A549 (cell line): ENCODE results near the gene ABCB9. TPM values are rescaled to one million over a fixed set of nuclear protein-coding genes. Genes with fewer than 3 reads are reported as not detected.

Experiments
- ATAC-seq, 2 experiments: fragments of 200-7000 bp in 1 of 2; fragments of >200 bp in 1 of 2; cut with Nextera tagmentation in 1 of 2; cut with Tn5 transposase in 1 of 2; 3 replicates each; pipeline versions ENCODE4 v1.8.0 to v1.9.1; 2018 to 2020; ENCODE audit warnings: mild to moderate bottlenecking in 1 of 2, moderate library complexity in 1 of 2
- CTCF ChIA-PET: fragments of 300-600 bp; sonication (Branson Sonifier 250); formaldehyde crosslinking; extraction: SDS; loops from one replicate; lab custom pipeline; 2021; ENCODE audit warnings: antibody characterized with exemption, inconsistent platforms; lab: Yijun Ruan, JAX
- POLR2A ChIA-PET: fragments of 350-600 bp; formaldehyde crosslinking; extraction: SDS; loops from one replicate; lab custom pipeline; 2021; ENCODE audit warnings: antibody characterized with exemption, inconsistent platforms; lab: Yijun Ruan, JAX
- DNase-seq, 2 experiments: peaks; one replicate each; pipeline versions ENCODE4 v3.0.0 to v3.0.0-alpha.2; 2011 to 2016; ENCODE audit warnings: low read depth in 1 of 2, low spot score in 1 of 2
- FAIRE-seq: peaks from 2 replicates; lab custom pipeline; 2011; peaks lifted over from hg19 to GRCh38; lab: Jason Lieb, UNC
- H3K27ac ChIP-seq, 2 experiments: fragments of >200 bp; sonication (Bioruptor Twin); formaldehyde crosslinking; 3 replicates each; pipeline ENCODE4 v1.5.1; 2016 to 2017
- H3K4me1 ChIP-seq: fragments of >200 bp; sonication (Bioruptor Twin); formaldehyde crosslinking; 3 replicates; pipeline ENCODE4 v1.6.1; 2016
- H3K4me2 ChIP-seq: fragments of >200 bp; sonication (Bioruptor Twin); formaldehyde crosslinking; 3 replicates; pipeline ENCODE4 v1.6.1; 2016
- H3K4me3 ChIP-seq: fragments of >200 bp; sonication (Bioruptor Twin); formaldehyde crosslinking; 3 replicates; pipeline ENCODE4 v1.5.1; 2016
- H3K9me3 ChIP-seq: fragments of >200 bp; sonication (Bioruptor Twin); formaldehyde crosslinking; 3 replicates; pipeline ENCODE4 v1.6.1; 2016
- ATOH8 ChIP-seq: fragments of 250-450 bp; sonication (Bioruptor Pico); IDR thresholded peaks from 2 replicates; pipeline ENCODE4 v1.5.0; 2020; ENCODE audit warnings: low read depth, mild to moderate bottlenecking, moderate library complexity
- BCL3 ChIP-seq: fragments of >200 bp; sonication (Bioruptor Twin); formaldehyde crosslinking; IDR thresholded peaks from 3 replicates; pipeline ENCODE4 v1.6.1; 2016
- CBX2 ChIP-seq: fragments of 200-600 bp; sonication (generic); IDR thresholded peaks from 2 replicates; pipeline ENCODE4 v1.6.1; 2016; ENCODE audit warnings: low read depth, mild to moderate bottlenecking, borderline replicate concordance
- CBX8 ChIP-seq: fragments of 200-600 bp; sonication (generic); IDR thresholded peaks from 2 replicates; pipeline ENCODE4 v1.6.1; 2016
- CEBPB ChIP-seq, 2 experiments: fragments of >200 bp in 1 of 2; sonication (Bioruptor Twin) in 1 of 2; formaldehyde crosslinking in 1 of 2; IDR thresholded peaks; 2 replicates each; pipeline ENCODE4 v1.6.1; 2012 to 2016
- CHD4 ChIP-seq: fragments of 200-600 bp; sonication (generic); IDR thresholded peaks from 2 replicates; pipeline ENCODE4 v1.6.1; 2016; ENCODE audit warnings: antibody characterized with exemption, mild to moderate bottlenecking, borderline replicate concordance
- E2F6 ChIP-seq: IDR thresholded peaks from 2 replicates; pipeline ENCODE4 v1.6.1; 2012; ENCODE audit warnings: low read depth, borderline replicate concordance
- ELK1 ChIP-seq: fragments of 150-350 bp; IDR thresholded peaks from 2 replicates; pipeline ENCODE4 v1.6.1; 2014; ENCODE audit warnings: low read depth, mild to moderate bottlenecking, low read length
- FOXS1 ChIP-seq: fragments of 250-450 bp; sonication (Bioruptor Pico); IDR thresholded peaks from 2 replicates; pipeline ENCODE4 v1.5.0; 2020; ENCODE audit warnings: mild to moderate bottlenecking, moderate library complexity
- HDAC2 ChIP-seq: fragments of 200-600 bp; sonication (generic); IDR thresholded peaks from 2 replicates; pipeline ENCODE4 v1.6.1; 2016
- HEYL ChIP-seq: fragments of 250-450 bp; sonication (Bioruptor Pico); IDR thresholded peaks from 2 replicates; pipeline ENCODE4 v1.8.0; 2021; ENCODE audit warnings: mild to moderate bottlenecking, moderate library complexity
- HOXB5 ChIP-seq: fragments of 250-450 bp; sonication (Bioruptor Pico); IDR thresholded peaks from 2 replicates; pipeline ENCODE4 v1.5.0; 2020; ENCODE audit warnings: mild to moderate bottlenecking, moderate library complexity
- MAZ ChIP-seq: fragments of 150-350 bp; IDR thresholded peaks from 2 replicates; pipeline ENCODE4 v1.6.1; 2014; ENCODE audit warnings: antibody characterized with exemption, low read depth, low read length, borderline replicate concordance
- PBX3 ChIP-seq: IDR thresholded peaks from 2 replicates; pipeline ENCODE4 v1.6.1; 2012
- RARB ChIP-seq: fragments of 250-450 bp; sonication (Bioruptor Pico); IDR thresholded peaks from 2 replicates; pipeline ENCODE4 v1.8.0; 2021; ENCODE audit warnings: mild to moderate bottlenecking, moderate library complexity
- RCOR1 ChIP-seq: fragments of 150-350 bp; IDR thresholded peaks from 2 replicates; pipeline ENCODE4 v1.6.1; 2014; ENCODE audit warnings: antibody characterized with exemption, low read length, low read depth
- REST ChIP-seq: fragments of 200-600 bp; sonication (generic); IDR thresholded peaks from 2 replicates; pipeline ENCODE4 v1.6.1; 2016; ENCODE audit warnings: antibody characterized with exemption, mild to moderate bottlenecking, moderate library complexity
- WGBS: methylation state at CpG from one replicate; pipeline ENCODE4 v1.1.6; 2017; ENCODE audit errors: missing lambda C conversion rate; 5-methylcytosine and 5-hydroxymethylcytosine counted together
- polyA plus RNA-seq, 4 experiments: library from polyadenylated mRNA; depleted of rRNA in 3 of 4; stranded (reverse); fragments of >200 nt; fragmentation: RNase III in 1 of 4; extraction: RNeasy Plus Mini Kit Qiagen cat#74134 plus additional on column Dnase treatment in 1 of 4; gene quantifications; 2 replicates in 3 of 4; 3 replicates in 1 of 4; pipeline ENCODE4 v1.2.3, GENCODE V29; 2011 to 2017

ABCB9 gene
- polyA plus RNA-seq, 2 of the 4 experiments (the other 2 are of a cell fraction) = 2.7 to 5.0 TPM

- TF ChIP-seq REST (no peak), CBX8 (no peak), RARB (no peak), BCL3 (no peak), PBX3 (no peak), HEYL (CRISPR knock-in tag) (no peak), CEBPB (IDR thresholded peaks at IDR 0.05) (no peak), CBX2 (no peak), RCOR1 (no peak), HDAC2 (no peak), CHD4 (no peak), ELK1 (no peak), E2F6 (no peak), MAZ (no peak), ATOH8 (no peak), FOXS1 (CRISPR knock-in tag) (no peak), HOXB5 (CRISPR knock-in tag) (no peak)
- CTCF ChIA-PET = interaction anchor here (1.1 kb wide), 1 partner anchor 35 kb away, joined by 3 read pairs; no protein-coding TSS in a partner anchor
- H3K4me1 ChIP-seq = peaks cover 15% of the 10 kb centered on the region
- DNase-seq (peak in 1 of 2 experiments; percentile 60), ATAC-seq (peak; percentile 64 to 72), FAIRE-seq (no peak)
- H3K9me3 ChIP-seq = no peaks in the 10 kb centered on the region
- WGBS = 59% methylated on average over 9 of the region's 9 CpGs
- H3K4me2 ChIP-seq = peak overlapping the region; percentile 61
- H3K27ac ChIP-seq = peak overlapping the region; percentile 55 to 59
- no peak overlapping the region for H3K4me3 ChIP-seq
- POLR2A ChIA-PET = no interaction called here
Measured at GRCh38 chr12:122917507-122918121, 48.6 kb downstream of the ABCB9 start.
